Measurements from ENCODE around the gene SLC20A1. TPM values are rescaled to one million over a fixed set of nuclear protein-coding genes. Genes with fewer than 3 reads are reported as not detected.

Gene SLC20A1
- total RNA-seq, 4 donors from 2014 or later: 33.1 to 299 (median 88.2) TPM

- ATAC-seq (ENCODE audit: low FRiP score) (no peak), DNase-seq (ENCODE audit: low spot score) (no peak)
- no peak for TF ChIP-seq CTCF (IDR thresholded peaks at IDR 0.05)
These were observed 27.4 kb upstream of the SLC20A1 start for GRCh38 chr2:112618383-112618782.

- DNase-seq (ENCODE audit: low spot score): no peak
- TF ChIP-seq CTCF (IDR thresholded peaks at IDR 0.05): no peak
- peak; percentile 8 for ATAC-seq (ENCODE audit: low FRiP score)
These were observed 23.8 kb upstream of the SLC20A1 start for GRCh38 chr2:112621790-112622527.

GRCh38 chr2:112622528-112622849 lies 23.2 kb upstream of the SLC20A1 start:
- ATAC-seq (ENCODE audit: low FRiP score) (peak; percentile 52), DNase-seq (ENCODE audit: low spot score) (no peak)
- TF ChIP-seq CTCF (IDR thresholded peaks at IDR 0.05): no peak

- peak; percentile 80 for ATAC-seq (ENCODE audit: low FRiP score)
- DNase-seq (ENCODE audit: low spot score): peak; percentile 46
- TF ChIP-seq CTCF (IDR thresholded peaks at IDR 0.05): no peak
These were observed 21.6 kb upstream of the SLC20A1 start for GRCh38 chr2:112623913-112624777.

- no peak for TF ChIP-seq CTCF (IDR thresholded peaks at IDR 0.05)
- DNase-seq (ENCODE audit: low spot score) (no peak), ATAC-seq (ENCODE audit: low FRiP score) (no peak)
These were observed 20.1 kb upstream of the SLC20A1 start for GRCh38 chr2:112625474-112626114.

- ATAC-seq (ENCODE audit: low FRiP score) (peak; percentile 52), DNase-seq (ENCODE audit: low spot score) (peak; percentile 50)
- TF ChIP-seq CTCF (IDR thresholded peaks at IDR 0.05): no peak
These were observed 19.1 kb upstream of the SLC20A1 start for GRCh38 chr2:112626604-112627059.
